ENCODE results near the gene CDK5RAP3.
"Not testable (repeated sequence)": the region's sequence is repeated elsewhere in the genome, so short reads cannot be mapped to it uniquely, and the experiment has no call there.

CDK5RAP3 gene

GRCh38 chr17:47980541-47980940, 9.6 kb downstream of the CDK5RAP3 start:
- DNase-seq: no peak

- no peak for DNase-seq
Measured at GRCh38 chr17:47981462-47981861, 10.5 kb downstream of the CDK5RAP3 start.

- DNase-seq: no peak
Measured at GRCh38 chr17:47982091-47982617, 11.2 kb downstream of the CDK5RAP3 start.

- DNase-seq: no peak
Measured at GRCh38 chr17:47982645-47983390, 11.9 kb downstream of the CDK5RAP3 start.

- DNase-seq: no peak
Measured at GRCh38 chr17:47983492-47984223, 12.7 kb downstream of the CDK5RAP3 start.

- no peak for DNase-seq
Measured at GRCh38 chr17:47986520-47986919, 15.6 kb downstream of the CDK5RAP3 start.

GRCh38 chr17:47987240-47987835, 16.4 kb downstream of the CDK5RAP3 start:
- DNase-seq: no peak

- not testable (repeated sequence) for DNase-seq
Measured at GRCh38 chr17:47988445-47988844, 17.5 kb downstream of the CDK5RAP3 start.

GRCh38 chr17:47989159-47989558, 18.2 kb downstream of the CDK5RAP3 start:
- no peak for DNase-seq

GRCh38 chr17:47989700-47990099, 18.8 kb downstream of the CDK5RAP3 start:
- DNase-seq: no peak

GRCh38 chr17:47990962-47991731, 20.2 kb downstream of the CDK5RAP3 start:
- DNase-seq: no peak

GRCh38 chr17:47992216-47992615, 21.3 kb downstream of the CDK5RAP3 start:
- no peak for DNase-seq

- DNase-seq: no peak
Measured at GRCh38 chr17:47993031-47993564, 22.2 kb downstream of the CDK5RAP3 start.

- no peak for DNase-seq
Measured at GRCh38 chr17:47993964-47994363, 23.1 kb downstream of the CDK5RAP3 start.

GRCh38 chr17:47994724-47995123, 23.8 kb downstream of the CDK5RAP3 start:
- DNase-seq: no peak

- no peak for DNase-seq
Measured at GRCh38 chr17:47995241-47995935, 24.5 kb downstream of the CDK5RAP3 start.

- DNase-seq: no peak
Measured at GRCh38 chr17:47996201-47996600, 25.3 kb downstream of the CDK5RAP3 start.

- DNase-seq: no peak
Measured at GRCh38 chr17:47997586-47997985, 26.7 kb downstream of the CDK5RAP3 start.

GRCh38 chr17:47998044-47998443, 27.1 kb downstream of the CDK5RAP3 start:
- no peak for DNase-seq

- no peak for DNase-seq
Measured at GRCh38 chr17:47999582-47999981, 28.7 kb downstream of the CDK5RAP3 start.

GRCh38 chr17:48001197-48001596, 30.3 kb downstream of the CDK5RAP3 start:
- no peak for DNase-seq

GRCh38 chr17:48001657-48002056, 30.7 kb downstream of the CDK5RAP3 start:
- not testable (repeated sequence) for DNase-seq
